Neural cell (in vitro differentiated cells): ENCODE measurements around the gene DZIP1L. TPM values are rescaled to one million over a fixed set of nuclear protein-coding genes. Genes with fewer than 3 reads are reported as not detected.

Source experiments
- H2AFZ ChIP-seq: fragments of 200-600, 300-800 bp; sonication (generic), shearing (Covaris generic); 2 replicates; pipeline ENCODE4 v1.6.0; 2014; ENCODE audit warnings: low read depth, mild to moderate bottlenecking, antibody characterized with exemption, low read length, moderate library complexity
- H3F3A ChIP-seq: fragments of 200-600 bp; shearing (Covaris generic); 2 replicates; pipeline ENCODE4 v1.6.1; 2016; ENCODE audit warnings: mild to moderate bottlenecking, moderate library complexity, mixed read lengths, antibody characterized with exemption, low read length; ENCODE audit not compliant: insufficient read depth, poor library complexity, severe bottlenecking
- H3K27ac ChIP-seq: fragments of 200-600, 300-800 bp; sonication (generic), shearing (Covaris generic); 2 replicates; pipeline ENCODE4 v1.5.1; 2014; ENCODE audit warnings: mild to moderate bottlenecking, low read length, moderate library complexity
- H3K27me3 ChIP-seq: fragments of 300-800, 200-600 bp; sonication (generic), shearing (Covaris generic); 2 replicates; pipeline ENCODE4 v1.6.0; 2014; ENCODE audit warnings: mild to moderate bottlenecking, low read depth, low read length, moderate library complexity; ENCODE audit not compliant: insufficient read depth
- H3K36me3 ChIP-seq: fragments of 300-800, 200-600 bp; sonication (generic), shearing (Covaris generic); 2 replicates; pipeline ENCODE4 v1.5.1; 2014; ENCODE audit warnings: mild to moderate bottlenecking, antibody characterized with exemption, low read length, moderate library complexity; ENCODE audit not compliant: insufficient read depth
- H3K4me2 ChIP-seq: fragments of 300-800, 200-600 bp; sonication (generic), shearing (Covaris generic); 2 replicates; pipeline ENCODE4 v1.6.0; 2014; ENCODE audit warnings: mild to moderate bottlenecking, low read length
- H3K4me3 ChIP-seq: fragments of 300-800, 200-600 bp; sonication (generic), shearing (Covaris generic); 2 replicates; pipeline ENCODE4 v1.5.1; 2014; ENCODE audit warnings: mild to moderate bottlenecking, low read length, moderate library complexity
- H3K79me2 ChIP-seq: fragments of 200-600 bp; shearing (Covaris generic); replicated peaks from 2 replicates; pipeline ENCODE4 v1.6.0; 2014; ENCODE audit warnings: mild to moderate bottlenecking, low read length, moderate library complexity; ENCODE audit not compliant: insufficient read depth
- H3K9ac ChIP-seq: fragments of 300-800, 200-600 bp; sonication (generic), shearing (Covaris generic); 2 replicates; pipeline ENCODE4 v1.6.1; 2016; ENCODE audit warnings: mild to moderate bottlenecking, low read length, mixed read lengths
- H3K9me2 ChIP-seq: fragments of 200-600 bp; shearing (Covaris generic); 2 replicates; pipeline ENCODE4 v1.6.1; 2016; ENCODE audit warnings: mild to moderate bottlenecking, low read length, mixed read lengths; ENCODE audit not compliant: insufficient read depth
- H3K9me3 ChIP-seq: fragments of 200-600, 300-800 bp; sonication (generic), shearing (Covaris generic); 2 replicates; pipeline ENCODE4 v1.6.1; 2016; ENCODE audit warnings: mild to moderate bottlenecking, mixed run types, low read length, moderate library complexity, mixed read lengths
- H4K20me1 ChIP-seq: fragments of 200-600 bp; shearing (Covaris generic); 2 replicates; pipeline ENCODE4 v1.6.1; 2016; ENCODE audit warnings: mild to moderate bottlenecking, mixed run types; ENCODE audit not compliant: insufficient read depth
- EP300 ChIP-seq: fragments of 450-650 bp; conservative IDR thresholded peaks from 2 replicates; pipeline ENCODE4 v1.6.1; 2014; ENCODE audit warnings: antibody characterized with exemption, mild to moderate bottlenecking, moderate library complexity; ENCODE audit not compliant: poor library complexity, severe bottlenecking
- EZH2 ChIP-seq: fragments of 200-600, 300-800 bp; shearing (Covaris generic), sonication (generic); IDR thresholded peaks from 2 replicates; pipeline ENCODE4 v1.6.1; 2014; ENCODE audit warnings: antibody characterized with exemption, low read length, borderline replicate concordance, mild to moderate bottlenecking; ENCODE audit not compliant: insufficient read depth, poor library complexity, severe bottlenecking
- MXI1 ChIP-seq: fragments of 450-650 bp; conservative IDR thresholded peaks from 2 replicates; pipeline ENCODE4 v1.6.1; 2014; ENCODE audit warnings: antibody characterized with exemption, mild to moderate bottlenecking; ENCODE audit not compliant: poor library complexity, severe bottlenecking
- RAD21 ChIP-seq: fragments of 450-650 bp; conservative IDR thresholded peaks from 2 replicates; pipeline ENCODE4 v1.6.1; 2014; ENCODE audit warnings: antibody characterized with exemption, mild to moderate bottlenecking, moderate library complexity
- TAF1 ChIP-seq: IDR thresholded peaks from 2 replicates; pipeline ENCODE4 v1.6.1; 2012; ENCODE audit warnings: low read depth
- polyA plus RNA-seq: library from polyadenylated mRNA; depleted of rRNA; stranded (reverse); fragments of >200 nt; gene quantifications from 2 replicates; pipeline ENCODE4 v1.2.3, GENCODE V29; 2014
- TF ChIP-seq, protein P1 (sequence below): fragments of 450-650 bp; IDR thresholded peaks from 2 replicates; pipeline ENCODE4 v1.5.1; 2014; ENCODE audit warnings: antibody characterized with exemption, mild to moderate bottlenecking, moderate library complexity; ENCODE audit not compliant: poor library complexity, severe bottlenecking
- TF ChIP-seq, protein P2 (sequence below): IDR thresholded peaks from 2 replicates; pipeline ENCODE4 v1.6.1; 2012; ENCODE audit warnings: borderline replicate concordance

DZIP1L gene
- polyA plus RNA-seq, 1 donor from 2014 or later = 1.7 TPM

- no peaks in the 10 kb centered on the region for H4K20me1 ChIP-seq
- no peak overlapping the region for H3K27ac ChIP-seq
- no peaks in the 10 kb centered on the region for H3F3A ChIP-seq
- H2AFZ ChIP-seq = no peak overlapping the region
- no peaks in the 10 kb centered on the region for H3K9me3 ChIP-seq
- H3K9me2 ChIP-seq = no peaks in the 10 kb centered on the region
- no peaks in the 10 kb centered on the region for H3K27me3 ChIP-seq
- no peaks in the 10 kb centered on the region for H3K36me3 ChIP-seq
- no peak for TF ChIP-seq MXI1
- TF ChIP-seq, protein P1, sequence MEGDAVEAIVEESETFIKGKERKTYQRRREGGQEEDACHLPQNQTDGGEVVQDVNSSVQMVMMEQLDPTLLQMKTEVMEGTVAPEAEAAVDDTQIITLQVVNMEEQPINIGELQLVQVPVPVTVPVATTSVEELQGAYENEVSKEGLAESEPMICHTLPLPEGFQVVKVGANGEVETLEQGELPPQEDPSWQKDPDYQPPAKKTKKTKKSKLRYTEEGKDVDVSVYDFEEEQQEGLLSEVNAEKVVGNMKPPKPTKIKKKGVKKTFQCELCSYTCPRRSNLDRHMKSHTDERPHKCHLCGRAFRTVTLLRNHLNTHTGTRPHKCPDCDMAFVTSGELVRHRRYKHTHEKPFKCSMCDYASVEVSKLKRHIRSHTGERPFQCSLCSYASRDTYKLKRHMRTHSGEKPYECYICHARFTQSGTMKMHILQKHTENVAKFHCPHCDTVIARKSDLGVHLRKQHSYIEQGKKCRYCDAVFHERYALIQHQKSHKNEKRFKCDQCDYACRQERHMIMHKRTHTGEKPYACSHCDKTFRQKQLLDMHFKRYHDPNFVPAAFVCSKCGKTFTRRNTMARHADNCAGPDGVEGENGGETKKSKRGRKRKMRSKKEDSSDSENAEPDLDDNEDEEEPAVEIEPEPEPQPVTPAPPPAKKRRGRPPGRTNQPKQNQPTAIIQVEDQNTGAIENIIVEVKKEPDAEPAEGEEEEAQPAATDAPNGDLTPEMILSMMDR = peak; percentile 43
- no peak overlapping the region for H3K4me2 ChIP-seq
- no peak overlapping the region for H3K4me3 ChIP-seq
- no peak overlapping the region for H3K9ac ChIP-seq
- no peaks in the 10 kb centered on the region for H3K79me2 ChIP-seq
Measured at GRCh38 chr3:138097192-138098172, 17.9 kb downstream of the DZIP1L start.

DNA sequence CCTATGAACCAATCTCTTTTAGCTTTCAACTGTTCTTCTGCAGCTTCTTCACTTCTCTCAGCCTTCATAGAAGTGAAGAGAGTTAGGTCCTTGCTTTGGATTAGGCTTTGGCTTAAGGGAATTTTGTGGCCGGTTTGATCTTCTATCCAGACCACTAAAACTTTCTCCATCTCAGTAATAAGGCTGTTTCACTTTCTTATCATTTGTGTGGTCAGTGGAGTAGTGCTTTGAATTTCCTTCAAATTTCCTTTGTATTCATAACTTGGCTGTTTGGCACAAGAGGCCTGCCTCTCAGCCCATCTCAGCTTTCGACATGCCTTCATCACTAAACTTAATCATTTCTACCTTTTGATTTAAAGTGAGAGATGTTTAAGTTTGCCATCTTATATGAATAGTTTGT is 21.7 kb downstream of the DZIP1L start:
- H3K9me2 ChIP-seq = no peaks in the 10 kb centered on the region
- H4K20me1 ChIP-seq = no peaks in the 10 kb centered on the region
- H3K27ac ChIP-seq = no peak overlapping the region
- no peak overlapping the region for H2AFZ ChIP-seq
- no peak for TF ChIP-seq RAD21
- TF ChIP-seq TAF1 = no peak
- no peak for TF ChIP-seq EZH2
- TF ChIP-seq, protein P1 = no peak
- no peak for TF ChIP-seq EP300
- TF ChIP-seq, protein P2, sequence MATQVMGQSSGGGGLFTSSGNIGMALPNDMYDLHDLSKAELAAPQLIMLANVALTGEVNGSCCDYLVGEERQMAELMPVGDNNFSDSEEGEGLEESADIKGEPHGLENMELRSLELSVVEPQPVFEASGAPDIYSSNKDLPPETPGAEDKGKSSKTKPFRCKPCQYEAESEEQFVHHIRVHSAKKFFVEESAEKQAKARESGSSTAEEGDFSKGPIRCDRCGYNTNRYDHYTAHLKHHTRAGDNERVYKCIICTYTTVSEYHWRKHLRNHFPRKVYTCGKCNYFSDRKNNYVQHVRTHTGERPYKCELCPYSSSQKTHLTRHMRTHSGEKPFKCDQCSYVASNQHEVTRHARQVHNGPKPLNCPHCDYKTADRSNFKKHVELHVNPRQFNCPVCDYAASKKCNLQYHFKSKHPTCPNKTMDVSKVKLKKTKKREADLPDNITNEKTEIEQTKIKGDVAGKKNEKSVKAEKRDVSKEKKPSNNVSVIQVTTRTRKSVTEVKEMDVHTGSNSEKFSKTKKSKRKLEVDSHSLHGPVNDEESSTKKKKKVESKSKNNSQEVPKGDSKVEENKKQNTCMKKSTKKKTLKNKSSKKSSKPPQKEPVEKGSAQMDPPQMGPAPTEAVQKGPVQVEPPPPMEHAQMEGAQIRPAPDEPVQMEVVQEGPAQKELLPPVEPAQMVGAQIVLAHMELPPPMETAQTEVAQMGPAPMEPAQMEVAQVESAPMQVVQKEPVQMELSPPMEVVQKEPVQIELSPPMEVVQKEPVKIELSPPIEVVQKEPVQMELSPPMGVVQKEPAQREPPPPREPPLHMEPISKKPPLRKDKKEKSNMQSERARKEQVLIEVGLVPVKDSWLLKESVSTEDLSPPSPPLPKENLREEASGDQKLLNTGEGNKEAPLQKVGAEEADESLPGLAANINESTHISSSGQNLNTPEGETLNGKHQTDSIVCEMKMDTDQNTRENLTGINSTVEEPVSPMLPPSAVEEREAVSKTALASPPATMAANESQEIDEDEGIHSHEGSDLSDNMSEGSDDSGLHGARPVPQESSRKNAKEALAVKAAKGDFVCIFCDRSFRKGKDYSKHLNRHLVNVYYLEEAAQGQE = no peak
- no peak overlapping the region for H3K4me2 ChIP-seq
- H3K4me3 ChIP-seq = no peak overlapping the region
- no peaks in the 10 kb centered on the region for H3K9me3 ChIP-seq
- H3K27me3 ChIP-seq = no peaks in the 10 kb centered on the region
- no peak overlapping the region for H3K9ac ChIP-seq
- no peaks in the 10 kb centered on the region for H3K36me3 ChIP-seq
- H3K79me2 ChIP-seq = no peaks in the 10 kb centered on the region
- H3F3A ChIP-seq = no peaks in the 10 kb centered on the region
